ENCODE measurements around the gene IL10RB. TPM values are rescaled to one million over a fixed set of nuclear protein-coding genes. Genes with fewer than 3 reads are reported as not detected.

The IL10RB gene
- total and polyA plus RNA-seq, 2 of the 13 experiments (the other 11 are each of a cell fraction or from before 2014, with no cell fraction given): 17.4 to 18.2 TPM

- TF ChIP-seq CSRNP1 (CRISPR knock-in tag; IDR thresholded peaks at IDR 0.05) (peak; percentile 46; the same call in 1 of the 2 replicates), ARID2 (CRISPR knock-in tag; IDR thresholded peaks at IDR 0.05; ENCODE audit: borderline replicate concordance) (0 out of 2 replicates have a peak, but pooled peaks have one; percentile 53), ZBTB1 (CRISPR knock-in tag; IDR thresholded peaks at IDR 0.05; ENCODE audit: borderline replicate concordance) (no peak), RAD21 (CRISPR knock-in tag; IDR thresholded peaks at IDR 0.05) (0 out of 2 replicates have a peak, but pooled peaks have one; percentile 7), HMG20A (CRISPR knock-in tag; IDR thresholded peaks at IDR 0.05; ENCODE audit: borderline replicate concordance) (no peak), CREB3 (CRISPR knock-in tag; IDR thresholded peaks at IDR 0.05) (no peak), CREB1 (IDR thresholded peaks at IDR 0.05) (no peak), CREB1 (CRISPR knock-in tag; IDR thresholded peaks at IDR 0.05) (no peak), KDM6A (CRISPR knock-in tag; IDR thresholded peaks at IDR 0.05; ENCODE audit: low read depth) (no peak), ZEB1 (IDR thresholded peaks at IDR 0.05; ENCODE audit: insufficient replicate concordance, low read depth) (no peak), ZNF607 (CRISPR knock-in tag; IDR thresholded peaks at IDR 0.05; ENCODE audit: borderline replicate concordance) (peak; percentile 13; the same call in 1 of the 2 replicates), MTF2 (CRISPR knock-in tag; IDR thresholded peaks at IDR 0.05; ENCODE audit: borderline replicate concordance) (0 out of 2 replicates have a peak, but pooled peaks have one; percentile 63), ZNF138 (CRISPR knock-in tag; IDR thresholded peaks at IDR 0.05; ENCODE audit: low read depth) (no peak), THAP8 (CRISPR knock-in tag; IDR thresholded peaks at IDR 0.05; ENCODE audit: borderline replicate concordance) (peak; percentile 56; the same call in 1 of the 2 replicates), ZFAT (CRISPR knock-in tag; conservative IDR thresholded peaks at IDR 0.05) (no peak), GABPB1 (CRISPR knock-in tag; IDR thresholded peaks at IDR 0.05) (peak; percentile 56; the same call in 1 of the 2 replicates), ZNF639 (CRISPR knock-in tag; conservative IDR thresholded peaks at IDR 0.05) (0 out of 2 replicates have a peak, but pooled peaks have one; percentile 25), ZNF281 (CRISPR knock-in tag; IDR thresholded peaks at IDR 0.05; ENCODE audit: borderline replicate concordance) (no peak), IKZF5 (CRISPR knock-in tag; IDR thresholded peaks at IDR 0.05) (0 out of 2 replicates have a peak, but pooled peaks have one; percentile 27), GLI4 (CRISPR knock-in tag; IDR thresholded peaks at IDR 0.05; ENCODE audit: borderline replicate concordance) (peak; percentile 61; the same call in 1 of the 2 replicates)
Observed at GRCh38 chr21:33229784-33230544, 36.2 kb upstream of the IL10RB start, which contains the start of gene IFNAR2 (continued).
